Activated T-helper 1 cell treated with anti-CD3 and anti-CD28 coated beads, Interleukin-12 subunit alpha, Interleukin-12 subunit beta, Interleukin-2, Interleukin-4 antibody, amounts not matched to agents 30 ng/mL and 10 ng/mL and 1 ng/mL, durations not matched to agents 14 hours and 24 hours and 36 hours (primary cell): ENCODE results near the gene ZBTB37. TPM values are rescaled to one million over a fixed set of nuclear protein-coding genes. Genes with fewer than 3 reads are reported as not detected.
"Not testable (repeated sequence)": the region's sequence is repeated elsewhere in the genome, so short reads cannot be mapped to it uniquely, and the experiment has no call there.

ENCODE experiments used
- DNase-seq: peaks from one replicate; pipeline ENCODE4 v3.0.0; 2021; ENCODE audit warnings: low spot score
- H3K27ac Mint-ChIP-seq: one replicate; pipeline ENCODE4 v1.8.0; 2021; ENCODE audit warnings: mild to moderate bottlenecking, mixed read lengths
- H3K27me3 Mint-ChIP-seq: one replicate; pipeline ENCODE4 v1.8.0; 2022; ENCODE audit warnings: mild to moderate bottlenecking, moderate library complexity, mixed read lengths; ENCODE audit not compliant: insufficient read depth
- H3K36me3 Mint-ChIP-seq: one replicate; pipeline ENCODE4 v1.8.0; 2021; ENCODE audit warnings: low read depth, mixed read lengths
- H3K4me1 Mint-ChIP-seq: one replicate; pipeline ENCODE4 v1.8.0; 2021; ENCODE audit warnings: low read depth, mixed read lengths
- H3K4me3 Mint-ChIP-seq: one replicate; pipeline ENCODE4 v1.8.0; 2021; ENCODE audit warnings: mild to moderate bottlenecking, moderate library complexity, mixed read lengths
- H3K9me3 Mint-ChIP-seq: one replicate; pipeline ENCODE4 v1.8.0; 2021; ENCODE audit warnings: mixed read lengths
- intact Hi-C: fragments of 100-400 bp; cut with micrococcal nuclease; formaldehyde crosslinking; loops from one replicate; pipeline ENCODE4 v1.15.1; 2024
- total RNA-seq: library from RNA; stranded (reverse); gene quantifications from 2 replicates; pipeline ENCODE4 v1.2.3, GENCODE V29; 2022

The ZBTB37 gene
- total RNA-seq, 1 donor from 2014 or later: 9.2 TPM

DNA sequence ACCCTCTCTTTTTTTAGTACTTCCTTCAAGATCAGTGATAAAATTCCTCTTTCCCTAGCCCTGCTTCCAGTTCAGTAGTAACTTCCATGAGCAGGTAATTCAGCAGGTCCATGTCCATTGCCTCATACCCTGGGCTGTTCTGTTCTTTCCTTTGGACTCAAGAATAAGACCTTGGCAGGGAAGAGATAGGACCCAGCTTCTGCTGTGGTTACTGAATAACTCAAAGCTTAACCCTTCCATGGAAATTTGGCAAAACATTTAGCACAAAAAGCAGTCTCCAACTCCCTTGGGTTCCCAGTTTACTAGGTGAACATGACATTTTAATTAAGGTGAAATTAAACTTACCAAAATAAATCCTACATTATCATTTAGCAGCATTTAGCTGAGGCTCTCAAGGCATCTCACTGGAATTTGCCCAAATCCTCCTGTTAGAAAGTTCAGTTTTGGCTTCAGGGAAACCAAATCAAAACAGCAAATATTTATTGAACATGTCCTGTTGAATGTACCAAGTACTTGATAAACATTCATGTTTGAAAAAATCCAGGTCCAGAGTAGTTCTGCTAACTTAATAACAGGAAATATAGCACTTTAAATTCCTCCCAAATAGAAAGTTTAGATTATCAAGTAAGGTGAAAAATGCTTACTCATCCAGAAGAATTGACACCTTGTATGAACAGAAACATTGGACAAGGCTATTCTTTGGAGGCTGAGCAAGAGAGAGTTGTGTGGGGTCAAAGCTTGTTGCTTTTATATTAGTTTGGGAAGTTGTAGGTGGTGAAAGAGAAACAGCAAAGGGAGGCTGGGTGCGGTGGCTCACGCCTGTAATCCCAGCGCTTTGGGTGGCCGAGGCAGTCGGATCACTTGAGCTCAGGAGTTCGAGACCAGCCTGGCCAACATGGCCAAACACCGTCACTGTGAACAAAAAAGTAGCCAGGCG lies 57.4 kb downstream of the ZBTB37 start:
- intact Hi-C loops: no loop called here
- Mint-ChIP-seq H3K36me3 (peaks cover 2% of the 10 kb centered on the region), H3K4me1 (no peaks in the 10 kb centered on the region), H3K9me3 (no peaks in the 10 kb centered on the region), H3K27me3 (no peaks in the 10 kb centered on the region), H3K4me3 (no peak overlapping the region), H3K27ac (no peak overlapping the region)
- no peak for DNase-seq

DNA sequence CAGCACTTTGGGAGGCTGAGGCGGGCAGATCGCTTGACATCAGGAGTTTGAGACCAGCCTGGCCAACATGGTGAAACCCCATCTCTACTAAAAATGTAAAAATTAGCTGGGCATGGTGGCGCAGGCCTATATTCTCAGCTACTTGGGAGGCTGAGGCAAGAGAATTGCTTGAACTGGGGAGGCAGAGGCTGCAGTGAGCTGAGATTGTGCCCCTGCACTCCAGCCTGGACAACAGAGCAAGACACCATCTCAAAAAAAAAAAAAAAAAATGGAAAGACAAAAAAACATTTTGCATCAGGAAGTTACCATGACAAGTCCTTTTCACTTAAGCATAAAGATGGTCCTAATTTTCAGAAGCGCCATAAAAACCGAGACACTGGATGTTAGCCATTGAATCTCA lies 62.4 kb downstream of the ZBTB37 start:
- not testable (repeated sequence) for H3K9me3 Mint-ChIP-seq, H3K4me1 Mint-ChIP-seq, H3K4me3 Mint-ChIP-seq, H3K27me3 Mint-ChIP-seq, H3K27ac Mint-ChIP-seq, DNase-seq
- H3K36me3 Mint-ChIP-seq: peaks cover 16% of the 10 kb centered on the region
- intact Hi-C loops: loop anchor here (10.0 kb wide), 1 partner anchor 496 kb away; no protein-coding TSS in a partner anchor

DNA sequence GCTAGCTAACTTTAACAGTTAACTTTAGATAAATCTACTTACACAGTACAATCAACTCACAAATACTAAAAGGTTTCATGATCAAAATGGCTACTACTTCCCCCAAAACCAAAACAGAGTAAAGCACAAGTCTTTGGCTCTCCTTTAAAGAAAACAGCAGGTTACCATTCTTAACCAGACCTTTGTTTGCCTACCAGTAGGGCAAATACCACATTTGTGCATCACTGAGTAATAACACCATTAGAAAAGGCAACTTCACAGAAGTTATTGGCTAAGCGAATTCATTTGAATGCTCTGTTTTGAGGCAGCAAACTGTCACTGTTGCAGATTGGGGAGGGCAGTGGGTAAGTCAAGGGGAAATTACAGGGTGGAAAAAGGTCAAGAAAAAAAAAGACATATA lies 66.3 kb downstream of the ZBTB37 start:
- no peak for DNase-seq
- no peak overlapping the region for H3K4me3 Mint-ChIP-seq
- peaks cover 33% of the 10 kb centered on the region for H3K36me3 Mint-ChIP-seq
- H3K27me3 Mint-ChIP-seq: no peaks in the 10 kb centered on the region
- H3K27ac Mint-ChIP-seq: no peak overlapping the region
- peaks cover 5% of the 10 kb centered on the region for H3K4me1 Mint-ChIP-seq
- intact Hi-C loops: loop anchor here (10.0 kb wide), 1 partner anchor 500 kb away; no protein-coding TSS in a partner anchor
- no peaks in the 10 kb centered on the region for H3K9me3 Mint-ChIP-seq

DNA sequence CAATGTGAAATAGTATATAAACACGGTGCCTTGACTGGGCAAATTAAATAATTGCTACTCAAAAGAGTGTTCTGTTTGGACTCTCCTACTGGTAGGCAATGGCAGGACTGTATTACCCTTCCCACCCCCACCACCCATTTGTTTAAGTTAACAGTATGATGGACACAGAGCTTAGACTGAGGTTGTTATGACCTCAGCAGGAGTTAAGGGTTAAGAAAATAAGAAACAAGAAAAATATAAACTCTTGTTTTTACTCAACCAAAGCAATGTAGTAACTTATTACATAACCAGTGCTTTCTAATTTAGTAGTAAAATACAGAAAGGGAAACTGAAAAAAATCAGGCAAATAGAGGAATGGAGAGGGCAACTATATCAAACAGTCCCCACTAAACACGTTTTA lies 68.9 kb downstream of the ZBTB37 start:
- Mint-ChIP-seq H3K36me3 (peaks cover 37% of the 10 kb centered on the region), H3K9me3 (no peaks in the 10 kb centered on the region), H3K4me3 (no peak overlapping the region), H3K27me3 (no peaks in the 10 kb centered on the region), H3K4me1 (peaks cover 5% of the 10 kb centered on the region), H3K27ac (no peak overlapping the region)
- intact Hi-C loops: loop anchor here (10.0 kb wide), 1 partner anchor 502 kb away; no protein-coding TSS in a partner anchor
- no peak for DNase-seq

DNA sequence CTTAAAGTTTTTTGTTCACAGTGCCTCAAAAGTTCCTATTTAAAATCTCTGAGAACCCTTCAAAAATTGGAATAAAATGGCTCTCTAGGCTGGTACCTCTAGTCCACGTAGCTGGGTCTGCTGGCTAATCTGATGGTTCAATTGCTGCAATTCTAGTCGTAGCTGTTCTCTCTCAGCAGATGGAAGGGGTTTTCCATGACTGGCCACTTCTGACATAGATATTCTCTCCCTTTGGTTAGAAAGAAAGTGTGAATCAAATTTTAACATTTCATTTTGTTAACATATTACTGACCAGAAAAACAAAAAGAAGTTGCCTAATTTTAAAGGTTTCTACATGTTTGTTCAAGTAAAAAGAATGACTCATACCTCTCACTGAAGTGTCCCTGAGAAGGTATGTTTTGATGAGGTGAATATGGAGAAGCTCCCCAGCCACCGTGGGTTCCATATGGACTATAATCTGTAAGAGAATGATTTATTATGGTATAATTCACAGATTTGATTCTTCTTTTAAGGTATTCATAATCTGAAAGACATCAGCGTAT lies 78.3 kb downstream of the ZBTB37 start:
- no peak overlapping the region for H3K27ac Mint-ChIP-seq
- peaks cover 44% of the 10 kb centered on the region for H3K36me3 Mint-ChIP-seq
- no peak for DNase-seq
- no peak overlapping the region for H3K4me3 Mint-ChIP-seq
- H3K27me3 Mint-ChIP-seq: no peaks in the 10 kb centered on the region
- no peaks in the 10 kb centered on the region for H3K4me1 Mint-ChIP-seq
- intact Hi-C loops: loop anchor here (5.0 kb wide), 1 partner anchor 79 kb away; the partner anchor contains the start of genes GAS5 and ZBTB37
- H3K9me3 Mint-ChIP-seq: no peaks in the 10 kb centered on the region

DNA sequence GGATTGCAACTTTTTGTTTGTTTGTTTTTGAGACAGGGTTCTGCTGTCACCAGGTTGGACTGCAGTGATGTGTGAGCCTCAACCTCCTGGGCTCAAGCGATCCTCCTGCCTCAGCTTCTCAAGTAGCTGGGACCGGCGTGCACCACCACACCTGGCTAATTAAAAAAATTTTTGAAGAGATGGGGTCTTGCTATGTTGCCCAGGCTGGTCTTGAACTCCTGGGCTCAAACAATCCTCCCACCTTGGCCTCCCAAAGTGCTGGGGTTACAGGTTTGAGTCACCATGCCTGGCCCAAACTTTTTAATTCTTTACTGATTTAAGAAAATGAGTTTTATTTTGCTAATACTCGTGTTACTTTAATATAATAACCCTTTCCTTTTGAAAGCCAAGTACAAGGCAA lies 80.4 kb downstream of the ZBTB37 start:
- no peaks in the 10 kb centered on the region for H3K27me3 Mint-ChIP-seq
- H3K9me3 Mint-ChIP-seq: no peaks in the 10 kb centered on the region
- DNase-seq: no peak
- H3K27ac Mint-ChIP-seq: no peak overlapping the region
- intact Hi-C loops: loop anchor here (5.0 kb wide), 1 partner anchor 81 kb away; the partner anchor contains the start of genes GAS5 and ZBTB37
- H3K4me1 Mint-ChIP-seq: peaks cover 16% of the 10 kb centered on the region
- peaks cover 40% of the 10 kb centered on the region for H3K36me3 Mint-ChIP-seq
- no peak overlapping the region for H3K4me3 Mint-ChIP-seq

Other genes starting within 250 kb of the ZBTB37 start
- gene TEX50, start 233.0 kb upstream of the ZBTB37 start, total RNA-seq: not detected in 2 replicates
- gene ANKRD45, start 198.5 kb upstream of the ZBTB37 start, total RNA-seq: not detected in 2 replicates
- gene KLHL20, start 153.4 kb upstream of the ZBTB37 start, total RNA-seq: 17.8 and 18.3 TPM in 2 replicates
- 41.9 TPM in 2 replicates for gene DARS2, start 43.7 kb upstream of the ZBTB37 start, total RNA-seq
- 23.6 and 25.7 TPM in 2 replicates for gene CENPL, start 43.5 kb upstream of the ZBTB37 start, total RNA-seq
- gene GAS5, start 391 bp upstream of the ZBTB37 start, total RNA-seq: 653 and 688 TPM in 2 replicates
- 0.26 TPM in 1 of 2 replicates, not detected in the other for gene SERPINC1, start 48.9 kb downstream of the ZBTB37 start, total RNA-seq
- gene RC3H1, start 154.0 kb downstream of the ZBTB37 start, total RNA-seq: 47.1 and 49.5 TPM in 2 replicates